Mesendoderm (in vitro differentiated cells): ENCODE results near the gene PEX14.

Experiments
- DNase-seq: peaks from one replicate; pipeline ENCODE4 v3.0.0; 2013
- H2AK5ac ChIP-seq: 2 replicates; pipeline ENCODE4 v1.6.1; 2013; ENCODE audit warnings: low read length, inconsistent platforms
- H2BK120ac ChIP-seq: 2 replicates; pipeline ENCODE4 v1.6.1; 2013; ENCODE audit warnings: low read depth, mild to moderate bottlenecking, low read length, moderate library complexity, mixed read lengths
- H2BK15ac ChIP-seq: replicated peaks from 2 replicates; pipeline ENCODE4 v1.6.1; 2013; ENCODE audit warnings: low read depth, mild to moderate bottlenecking, moderate library complexity
- H2BK5ac ChIP-seq: 2 replicates; pipeline ENCODE4 v1.6.1; 2013; ENCODE audit warnings: low read length, inconsistent platforms
- H3K18ac ChIP-seq: 2 replicates; pipeline ENCODE4 v1.6.1; 2013; ENCODE audit warnings: mild to moderate bottlenecking, low read length, mixed read lengths
- H3K23ac ChIP-seq: one replicate; pipeline ENCODE4 v1.6.1; 2013; ENCODE audit warnings: low read length
- H3K27ac ChIP-seq: 2 replicates; pipeline ENCODE4 v1.5.1; 2013; ENCODE audit warnings: low read depth, mild to moderate bottlenecking, inconsistent platforms, low read length, moderate library complexity
- H3K27me3 ChIP-seq: 2 replicates; pipeline ENCODE4 v1.6.1; 2013; ENCODE audit warnings: low read length, control low read depth, mild to moderate bottlenecking, inconsistent platforms; ENCODE audit not compliant: insufficient read depth, poor library complexity
- H3K36me3 ChIP-seq: 2 replicates; pipeline ENCODE4 v1.6.1; 2013; ENCODE audit warnings: low read length, inconsistent platforms; ENCODE audit not compliant: control insufficient read depth, insufficient read depth
- H3K4ac ChIP-seq: one replicate; pipeline ENCODE4 v1.6.1; 2013; ENCODE audit warnings: low read depth, mild to moderate bottlenecking, low read length, moderate library complexity
- H3K4me1 ChIP-seq: 2 replicates; pipeline ENCODE4 v1.6.1; 2013; ENCODE audit warnings: low read depth, low read length, inconsistent platforms; ENCODE audit not compliant: control insufficient read depth
- H3K4me2 ChIP-seq: 2 replicates; pipeline ENCODE4 v1.6.1; 2013; ENCODE audit warnings: low read length
- H3K4me3 ChIP-seq: 2 replicates; pipeline ENCODE4 v1.5.1; 2013; ENCODE audit warnings: mild to moderate bottlenecking, low read length
- H3K56ac ChIP-seq: one replicate; pipeline ENCODE4 v1.6.1; 2013; ENCODE audit warnings: low read length
- H3K79me1 ChIP-seq: 2 replicates; pipeline ENCODE4 v1.6.1; 2013; ENCODE audit warnings: low read length, inconsistent platforms
- H3K79me2 ChIP-seq: 2 replicates; pipeline ENCODE4 v1.6.1; 2013; ENCODE audit warnings: mild to moderate bottlenecking, low read length; ENCODE audit not compliant: control insufficient read depth, insufficient read depth
- H3K9ac ChIP-seq: 2 replicates; pipeline ENCODE4 v1.6.1; 2013; ENCODE audit warnings: low read length, inconsistent platforms
- H4K5ac ChIP-seq: one replicate; pipeline ENCODE4 v1.6.1; 2013; ENCODE audit warnings: low read length
- H4K8ac ChIP-seq: one replicate; pipeline ENCODE4 v1.6.1; 2013; ENCODE audit warnings: low read depth, mild to moderate bottlenecking, control low read depth, low read length, moderate library complexity
- WGBS: extraction: QIAGEN DNeasy Blood & Tissue Kit; methylation state at CpG from one replicate; pipeline ENCODE4 v1.1.7; 2013; ENCODE audit warnings: low lambda C conversion rate, missing lambda C conversion rate; ENCODE audit not compliant: insufficient coverage; ENCODE audit errors: extremely low coverage; 5-methylcytosine and 5-hydroxymethylcytosine counted together

The PEX14 gene

DNA sequence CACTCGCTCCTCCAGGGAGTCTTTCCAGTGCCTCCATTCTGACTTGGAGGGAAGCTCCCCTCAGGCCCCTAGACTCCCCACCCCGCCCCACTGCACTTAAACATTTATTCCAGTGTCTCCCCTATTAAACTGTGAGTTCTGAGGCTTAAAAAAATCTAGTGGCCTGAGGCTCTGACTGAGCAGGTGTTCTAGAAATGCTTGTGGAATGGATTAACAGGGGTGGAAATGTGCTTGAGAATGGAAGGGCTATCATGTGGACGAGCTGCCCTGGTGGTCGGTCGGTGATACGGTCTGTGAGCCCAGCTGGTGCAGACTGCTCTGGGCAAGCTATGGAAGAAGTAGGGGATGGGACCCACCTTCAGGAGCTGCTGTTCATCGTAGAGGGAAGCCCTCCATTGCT is 130.2 kb downstream of the PEX14 start:
- no peak for DNase-seq
- Histone ChIP-seq H3K27me3 (no peaks in the 10 kb centered on the region), H3K4ac (no peak overlapping the region), H3K9ac (no peak overlapping the region), H2BK15ac (no peak overlapping the region), H3K4me3 (no peak overlapping the region), H3K56ac (no peak overlapping the region), H3K23ac (no peak overlapping the region), H3K4me2 (no peak overlapping the region), H2BK120ac (no peak overlapping the region), H3K79me2 (no peaks in the 10 kb centered on the region), H3K36me3 (no peaks in the 10 kb centered on the region), H3K27ac (no peak overlapping the region), H2BK5ac (no peak overlapping the region), H3K4me1 (no peaks in the 10 kb centered on the region), H4K5ac (no peak overlapping the region), H4K8ac (no peak overlapping the region), H3K18ac (no peak overlapping the region), H3K79me1 (no peaks in the 10 kb centered on the region), H2AK5ac (no peak overlapping the region)
- no CpG with 5 or more reads among the region's 7 CpGs for WGBS

- Histone ChIP-seq H3K27ac (no peak overlapping the region), H3K4me3 (no peak overlapping the region), H2BK120ac (no peak overlapping the region), H3K56ac (no peak overlapping the region), H3K4ac (no peak overlapping the region), H3K36me3 (no peaks in the 10 kb centered on the region), H3K9ac (no peak overlapping the region), H3K27me3 (no peaks in the 10 kb centered on the region), H2AK5ac (no peak overlapping the region), H3K4me1 (no peaks in the 10 kb centered on the region), H3K23ac (no peak overlapping the region), H2BK5ac (no peak overlapping the region), H2BK15ac (no peak overlapping the region), H4K8ac (no peak overlapping the region), H3K79me2 (no peaks in the 10 kb centered on the region), H3K18ac (no peak overlapping the region), H3K4me2 (no peak overlapping the region), H3K79me1 (no peaks in the 10 kb centered on the region), H4K5ac (no peak overlapping the region)
- WGBS: no CpG with 5 or more reads among the region's 7 CpGs
- no peak for DNase-seq
These were observed 131.3 kb downstream of the PEX14 start for GRCh38 chr1:10606064-10606463.

DNA sequence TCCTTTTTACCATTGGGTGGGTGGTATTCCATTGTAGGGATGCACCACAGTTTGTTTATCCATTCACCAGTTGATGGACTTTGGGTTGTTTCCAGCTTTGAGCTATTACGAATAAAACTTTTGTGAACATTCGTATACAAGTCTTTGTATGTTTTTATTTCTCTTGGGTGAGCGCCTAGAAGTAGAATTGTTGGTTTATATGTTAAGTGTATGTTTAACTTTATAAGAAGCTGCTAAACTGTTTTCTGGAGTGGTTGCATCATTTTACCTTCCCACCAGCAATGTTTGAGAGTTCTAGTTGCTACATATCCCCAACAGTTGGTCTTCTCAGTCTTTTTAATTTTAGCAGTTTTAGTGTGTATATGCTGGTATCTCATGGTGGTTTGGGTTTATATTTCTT is 132.5 kb downstream of the PEX14 start:
- no peak overlapping the region for H3K56ac ChIP-seq
- no peaks in the 10 kb centered on the region for H3K79me2 ChIP-seq
- no peak overlapping the region for H2BK120ac ChIP-seq
- H3K4ac ChIP-seq: no peak overlapping the region
- no peak overlapping the region for H3K27ac ChIP-seq
- no peak overlapping the region for H3K9ac ChIP-seq
- no peak overlapping the region for H3K4me2 ChIP-seq
- no peaks in the 10 kb centered on the region for H3K4me1 ChIP-seq
- H3K23ac ChIP-seq: no peak overlapping the region
- no peak overlapping the region for H2AK5ac ChIP-seq
- no peak overlapping the region for H4K5ac ChIP-seq
- H4K8ac ChIP-seq: no peak overlapping the region
- no peaks in the 10 kb centered on the region for H3K36me3 ChIP-seq
- H3K27me3 ChIP-seq: no peaks in the 10 kb centered on the region
- WGBS: no CpG with 5 or more reads among the region's 3 CpGs
- H3K18ac ChIP-seq: no peak overlapping the region
- no peak overlapping the region for H3K4me3 ChIP-seq
- no peak for DNase-seq
- no peak overlapping the region for H2BK15ac ChIP-seq
- no peaks in the 10 kb centered on the region for H3K79me1 ChIP-seq
- no peak overlapping the region for H2BK5ac ChIP-seq

DNA sequence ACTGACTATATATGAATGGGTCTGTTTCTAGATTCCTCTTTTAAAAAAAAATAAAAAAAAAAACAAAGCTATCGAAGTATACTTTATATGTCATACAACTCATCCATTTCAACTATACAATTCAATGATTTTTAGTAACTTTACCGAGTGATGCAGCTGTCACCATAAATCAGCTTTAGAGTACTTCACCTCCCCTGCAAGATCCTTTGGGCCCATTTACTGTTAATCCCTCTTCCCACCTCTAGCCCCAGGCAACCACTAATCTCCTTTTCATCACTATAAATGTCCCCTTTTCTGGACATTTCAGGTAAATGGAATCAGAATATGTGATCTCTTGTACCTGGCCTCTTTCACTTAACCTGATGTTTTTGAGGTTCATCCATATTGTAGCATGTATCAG is 133.9 kb downstream of the PEX14 start:
- no peaks in the 10 kb centered on the region for H3K27me3 ChIP-seq

DNA sequence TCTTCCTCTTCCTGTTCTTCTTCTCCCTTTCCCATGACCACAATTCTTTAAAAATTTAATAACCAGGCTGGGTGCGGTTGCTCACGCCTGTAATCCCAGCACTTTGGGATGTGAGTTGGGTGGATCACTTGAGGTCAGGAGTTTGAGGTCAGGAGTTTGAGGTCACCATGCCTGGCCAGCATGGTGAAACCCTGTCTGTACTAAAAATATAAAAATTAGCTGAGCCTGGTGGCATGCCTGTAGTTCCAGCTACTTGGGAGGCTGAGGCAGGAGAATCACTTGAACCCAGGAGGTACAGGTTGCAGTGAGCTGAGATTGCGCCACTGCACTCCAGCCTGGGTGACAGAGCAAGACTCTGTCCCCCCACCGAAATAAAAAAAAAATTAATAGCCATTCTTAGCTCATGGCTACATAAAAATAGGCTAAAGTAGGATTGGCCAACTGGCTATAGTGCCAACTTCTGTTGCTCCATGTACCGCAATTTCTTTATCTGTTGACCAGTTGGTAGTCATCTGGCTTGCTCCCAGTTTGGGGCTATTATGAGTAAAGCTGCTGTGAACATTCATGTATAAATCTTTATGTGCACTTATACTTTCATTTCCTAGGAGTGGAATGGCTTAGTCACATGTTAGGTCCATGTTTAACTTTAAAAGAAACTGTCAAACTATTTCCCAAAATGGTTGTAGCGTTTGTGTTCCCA is 136.3 kb downstream of the PEX14 start:
- H2AK5ac ChIP-seq: no peak overlapping the region
- DNase-seq: no peak
- peaks cover 2% of the 10 kb centered on the region for H3K4me1 ChIP-seq
- no peak overlapping the region for H4K5ac ChIP-seq
- no peak overlapping the region for H2BK15ac ChIP-seq
- WGBS: no CpG with 5 or more reads among the region's 6 CpGs
- no peak overlapping the region for H4K8ac ChIP-seq
- no peaks in the 10 kb centered on the region for H3K27me3 ChIP-seq
- H3K4me2 ChIP-seq: no peak overlapping the region
- H3K27ac ChIP-seq: no peak overlapping the region
- H3K56ac ChIP-seq: no peak overlapping the region
- H3K79me1 ChIP-seq: no peaks in the 10 kb centered on the region
- no peaks in the 10 kb centered on the region for H3K79me2 ChIP-seq
- H3K36me3 ChIP-seq: no peaks in the 10 kb centered on the region
- H3K23ac ChIP-seq: no peak overlapping the region
- H2BK5ac ChIP-seq: no peak overlapping the region
- H3K9ac ChIP-seq: no peak overlapping the region
- no peak overlapping the region for H3K4me3 ChIP-seq
- no peak overlapping the region for H2BK120ac ChIP-seq
- H3K18ac ChIP-seq: no peak overlapping the region
- no peak overlapping the region for H3K4ac ChIP-seq

More for the DNA sequence above, 133.9 kb downstream of the PEX14 start:
- Histone ChIP-seq H3K36me3 (no peaks in the 10 kb centered on the region), H3K9ac (no peak overlapping the region), H4K5ac (no peak overlapping the region), H3K79me2 (no peaks in the 10 kb centered on the region), H4K8ac (no peak overlapping the region), H3K4ac (no peak overlapping the region), H3K56ac (no peak overlapping the region), H3K23ac (no peak overlapping the region), H3K4me1 (no peaks in the 10 kb centered on the region), H3K4me3 (no peak overlapping the region), H3K79me1 (no peaks in the 10 kb centered on the region), H2BK120ac (no peak overlapping the region), H3K4me2 (no peak overlapping the region), H3K27ac (no peak overlapping the region), H2BK15ac (no peak overlapping the region), H2AK5ac (no peak overlapping the region), H3K18ac (no peak overlapping the region), H2BK5ac (no peak overlapping the region)
- DNase-seq: no peak
- 100% methylated on average over 1 of the region's 2 CpGs for WGBS
